GM19397 (cell line): ENCODE data around the gene GMDS.

Source experiments
- ATAC-seq: cut with Tn5 transposase; IDR thresholded peaks from one replicate; pipeline ENCODE4 v1.9.1; 2021; ENCODE audit warnings: mild to moderate bottlenecking, moderate library complexity; ENCODE audit not compliant: unreplicated experiment

The GMDS gene

GRCh38 chr6:1871724-1872315 is 373.6 kb downstream of the GMDS start:
- ATAC-seq = no peak

GRCh38 chr6:1870932-1871331 is 374.5 kb downstream of the GMDS start:
- no peak for ATAC-seq

GRCh38 chr6:1870251-1870650 is 375.2 kb downstream of the GMDS start:
- no peak for ATAC-seq

GRCh38 chr6:1869769-1870168 is 375.6 kb downstream of the GMDS start:
- ATAC-seq = no peak

- no peak for ATAC-seq
These were observed 376.1 kb downstream of the GMDS start for GRCh38 chr6:1869308-1869707.

- ATAC-seq = peak; percentile 64
These were observed 376.7 kb downstream of the GMDS start for GRCh38 chr6:1868561-1869261.

- no peak for ATAC-seq
These were observed 378.2 kb downstream of the GMDS start for GRCh38 chr6:1867197-1867596.

- ATAC-seq = no peak
These were observed 379.8 kb downstream of the GMDS start for GRCh38 chr6:1865585-1865984.

GRCh38 chr6:1864496-1864895 is 380.9 kb downstream of the GMDS start:
- ATAC-seq = no peak

- ATAC-seq = no peak
These were observed 383.0 kb downstream of the GMDS start for GRCh38 chr6:1862411-1862810.

- no peak for ATAC-seq
These were observed 384.6 kb downstream of the GMDS start for GRCh38 chr6:1860756-1861348.

- ATAC-seq = no peak
These were observed 386.5 kb downstream of the GMDS start for GRCh38 chr6:1858859-1859258.

- ATAC-seq = no peak
These were observed 387.2 kb downstream of the GMDS start for GRCh38 chr6:1858196-1858595.

GRCh38 chr6:1856381-1856780 is 389.0 kb downstream of the GMDS start:
- ATAC-seq = peak; percentile 95

- no peak for ATAC-seq
These were observed 389.5 kb downstream of the GMDS start for GRCh38 chr6:1855890-1856289.

- ATAC-seq = no peak
These were observed 391.1 kb downstream of the GMDS start for GRCh38 chr6:1854296-1854695.

GRCh38 chr6:1853761-1854160 is 391.6 kb downstream of the GMDS start:
- no peak for ATAC-seq

- no peak for ATAC-seq
These were observed 393.5 kb downstream of the GMDS start for GRCh38 chr6:1851681-1852456.

- no peak for ATAC-seq
These were observed 394.6 kb downstream of the GMDS start for GRCh38 chr6:1850840-1851157.

- ATAC-seq = no peak
These were observed 395.1 kb downstream of the GMDS start for GRCh38 chr6:1850121-1850839.

GRCh38 chr6:1849691-1850090 is 395.7 kb downstream of the GMDS start:
- no peak for ATAC-seq
